HEK293 (cell line): Measurements from ENCODE around the gene COL15A1.

Experiments
- CTCF ChIA-PET: fragments of 350-600 bp; formaldehyde crosslinking; extraction: SDS; loops from one replicate; lab custom pipeline; 2021; ENCODE audit warnings: antibody characterized with exemption; lab: Yijun Ruan, JAX
- POLR2A ChIA-PET: fragments of 300-600 bp; formaldehyde crosslinking; extraction: SDS; loops from one replicate; lab custom pipeline; 2020; ENCODE audit warnings: antibody characterized with exemption, inconsistent platforms; lab: Yijun Ruan, JAX
- H3K27ac ChIP-seq: fragments of 200-500 bp; sonication (Bioruptor generic); 2 replicates; pipeline ENCODE4 v1.5.1; 2014; ENCODE audit warnings: low read depth, low read length, control low read depth, inconsistent platforms; ENCODE audit errors: extremely low read depth
- H3K36me3 ChIP-seq, 2 experiments: fragments of 200-500 bp in 1 of 2; sonication (Bioruptor generic) in 1 of 2; 1 replicate in 1 of 2; 2 replicates in 1 of 2; pipeline ENCODE4 v1.5.1; 2014 to 2017; ENCODE audit warnings: inconsistent platforms in 2 of 2, low read length in 2 of 2; ENCODE audit not compliant: control insufficient read depth in 2 of 2, insufficient read depth in 1 of 2
- H3K4me1 ChIP-seq: fragments of 200-500 bp; sonication (Bioruptor generic); 2 replicates; pipeline ENCODE4 v1.5.1; 2014; ENCODE audit warnings: mild to moderate bottlenecking, low read length, inconsistent platforms; ENCODE audit not compliant: control insufficient read depth, insufficient read depth
- H3K4me3 ChIP-seq: 2 replicates; pipeline ENCODE4 v1.5.1; 2011; ENCODE audit warnings: low read depth, mild to moderate bottlenecking, control low read depth, low read length, moderate library complexity
- H3K9me3 ChIP-seq: fragments of 200-500 bp; sonication (Bioruptor generic); 2 replicates; pipeline ENCODE4 v1.5.1; 2014; ENCODE audit warnings: low read depth, low read length, inconsistent platforms; ENCODE audit not compliant: control insufficient read depth, insufficient read depth
- GFI1B ChIP-seq: fragments of 450-650 bp; formaldehyde crosslinking; IDR thresholded peaks from 2 replicates; pipeline ENCODE4 v1.5.1; 2016; ENCODE audit warnings: missing biosample characterization, missing genetic modification characterization
- HOXD13 ChIP-seq: sonication (generic); formaldehyde crosslinking; IDR thresholded peaks from 2 replicates; pipeline ENCODE4 v1.8.0; 2022; ENCODE audit warnings: missing genetic modification reagents, borderline replicate concordance
- MEIS1 ChIP-seq: sonication (generic); formaldehyde crosslinking; IDR thresholded peaks from 2 replicates; pipeline ENCODE4 v1.8.1; 2022; ENCODE audit warnings: missing genetic modification reagents, mild to moderate bottlenecking, borderline replicate concordance
- TCF7L2 ChIP-seq: IDR thresholded peaks from 2 replicates; pipeline ENCODE4 v1.6.1; 2011; ENCODE audit warnings: low read depth, mild to moderate bottlenecking, inconsistent platforms, low read length, moderate library complexity, borderline replicate concordance
- ZNF121 ChIP-seq: fragments of 450-650 bp; formaldehyde crosslinking; IDR thresholded peaks from 2 replicates; pipeline ENCODE4 v1.5.1; 2016; ENCODE audit warnings: missing biosample characterization, missing genetic modification characterization
- ZNF24 ChIP-seq: fragments of 450-650 bp; formaldehyde crosslinking; IDR thresholded peaks from 2 replicates; pipeline ENCODE4 v1.5.1; 2016; ENCODE audit warnings: missing biosample characterization, missing genetic modification characterization
- ZNF292 ChIP-seq: fragments of 450-650 bp; formaldehyde crosslinking; IDR thresholded peaks from 2 replicates; pipeline ENCODE4 v1.5.1; 2016; ENCODE audit warnings: low read depth, missing biosample characterization, missing genetic modification characterization, borderline replicate concordance
- ZNF426 ChIP-seq: fragments of 450-650 bp; formaldehyde crosslinking; IDR thresholded peaks from 2 replicates; pipeline ENCODE4 v1.5.1; 2017; ENCODE audit warnings: missing biosample characterization, missing genetic modification characterization, mild to moderate bottlenecking, inconsistent platforms, moderate library complexity
- ZNF501 ChIP-seq: fragments of 450-650 bp; formaldehyde crosslinking; IDR thresholded peaks from 2 replicates; pipeline ENCODE4 v1.5.1; 2016; ENCODE audit warnings: missing biosample characterization, missing genetic modification characterization
- ZNF521 ChIP-seq: fragments of 450-650 bp; formaldehyde crosslinking; IDR thresholded peaks from 2 replicates; pipeline ENCODE4 v1.5.1; 2017; ENCODE audit warnings: missing biosample characterization, mild to moderate bottlenecking, missing genetic modification characterization
- ZNF626 ChIP-seq: fragments of 450-650 bp; sonication (Bioruptor Pico); formaldehyde crosslinking; IDR thresholded peaks from 2 replicates; pipeline ENCODE4 v1.5.1; 2018; ENCODE audit warnings: missing biosample characterization, missing genetic modification characterization, inconsistent platforms
- ZNF776 ChIP-seq: fragments of 450-650 bp; formaldehyde crosslinking; IDR thresholded peaks from 2 replicates; pipeline ENCODE4 v1.5.0; 2017; ENCODE audit warnings: missing biosample characterization, missing genetic modification characterization, borderline replicate concordance
- ZXDB ChIP-seq: fragments of 450-650 bp; formaldehyde crosslinking; IDR thresholded peaks from 2 replicates; pipeline ENCODE4 v1.5.1; 2016; ENCODE audit warnings: missing biosample characterization, missing genetic modification characterization
- TF ChIP-seq, protein P1 (sequence below): fragments of 450-650 bp; formaldehyde crosslinking; IDR thresholded peaks from 2 replicates; pipeline ENCODE4 v1.5.1; 2016; ENCODE audit warnings: missing biosample characterization, missing genetic modification characterization
- TF ChIP-seq, protein P2 (sequence below): fragments of 450-650 bp; formaldehyde crosslinking; IDR thresholded peaks from 2 replicates; pipeline ENCODE4 v1.5.1; 2016; ENCODE audit warnings: missing biosample characterization, missing genetic modification characterization
- TF ChIP-seq, protein P3 (sequence below): fragments of 450-650 bp; formaldehyde crosslinking; IDR thresholded peaks from 2 replicates; pipeline ENCODE4 v1.5.1; 2016; ENCODE audit warnings: missing biosample characterization, missing genetic modification characterization
- TF ChIP-seq, protein P4 (sequence below): fragments of 450-650 bp; formaldehyde crosslinking; IDR thresholded peaks from 2 replicates; pipeline ENCODE4 v1.5.1; 2016; ENCODE audit warnings: missing biosample characterization, missing genetic modification characterization, borderline replicate concordance
- TF ChIP-seq, protein P5 (sequence below): fragments of 450-650 bp; formaldehyde crosslinking; IDR thresholded peaks from 2 replicates; pipeline ENCODE4 v1.5.1; 2016; ENCODE audit warnings: missing biosample characterization, missing genetic modification characterization

The COL15A1 gene

DNA sequence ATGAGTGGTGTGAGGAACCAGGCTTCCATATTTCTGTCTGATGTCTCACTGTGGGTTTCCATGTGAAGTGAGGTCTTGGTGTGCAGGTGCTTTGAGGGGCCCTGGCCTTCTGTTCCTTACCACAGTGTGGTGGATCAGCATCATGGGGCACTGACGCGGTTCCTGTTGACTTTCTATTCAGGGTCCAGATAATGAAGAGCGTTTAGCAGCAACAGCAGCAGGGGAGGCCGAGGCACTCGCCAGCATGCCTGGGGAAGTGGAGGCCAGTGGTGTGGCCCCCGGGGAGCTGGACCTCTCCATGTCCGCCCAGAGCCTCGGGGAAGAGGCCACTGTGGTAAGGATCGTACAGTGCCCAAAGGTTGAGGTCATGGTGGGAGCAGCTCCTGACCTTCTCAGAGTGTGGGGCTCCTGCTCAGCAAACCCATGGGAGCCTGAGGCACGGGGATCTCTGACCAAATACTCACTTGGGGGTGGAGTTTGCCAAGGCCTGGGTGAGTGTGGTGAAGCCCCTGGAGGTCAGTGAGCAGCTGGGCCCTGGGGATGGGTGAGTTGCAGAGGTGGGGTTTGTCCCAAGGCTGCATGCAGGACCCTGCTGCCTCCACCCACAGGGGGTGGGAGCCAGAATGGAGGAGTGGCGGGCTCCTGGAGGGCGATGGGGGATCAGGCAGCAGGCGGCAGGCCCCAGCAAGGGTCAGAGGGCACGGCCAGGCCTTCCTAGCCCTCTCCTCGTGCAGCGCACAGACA lies 61.2 kb downstream of the COL15A1 start:
- POLR2A ChIA-PET: no interaction called here
- Histone ChIP-seq H3K4me1 (no peaks in the 10 kb centered on the region), H3K9me3 (no peaks in the 10 kb centered on the region), H3K36me3 (no peaks in the 10 kb centered on the region), H3K27ac (no peak overlapping the region), H3K4me3 (no peak overlapping the region)
- CTCF ChIA-PET: interaction anchor here (0.6 to 1.5 kb wide), 3 partner anchors 30 to 157 kb away, joined by 3 read pairs; no protein-coding TSS in a partner anchor
- TF ChIP-seq, protein P1, sequence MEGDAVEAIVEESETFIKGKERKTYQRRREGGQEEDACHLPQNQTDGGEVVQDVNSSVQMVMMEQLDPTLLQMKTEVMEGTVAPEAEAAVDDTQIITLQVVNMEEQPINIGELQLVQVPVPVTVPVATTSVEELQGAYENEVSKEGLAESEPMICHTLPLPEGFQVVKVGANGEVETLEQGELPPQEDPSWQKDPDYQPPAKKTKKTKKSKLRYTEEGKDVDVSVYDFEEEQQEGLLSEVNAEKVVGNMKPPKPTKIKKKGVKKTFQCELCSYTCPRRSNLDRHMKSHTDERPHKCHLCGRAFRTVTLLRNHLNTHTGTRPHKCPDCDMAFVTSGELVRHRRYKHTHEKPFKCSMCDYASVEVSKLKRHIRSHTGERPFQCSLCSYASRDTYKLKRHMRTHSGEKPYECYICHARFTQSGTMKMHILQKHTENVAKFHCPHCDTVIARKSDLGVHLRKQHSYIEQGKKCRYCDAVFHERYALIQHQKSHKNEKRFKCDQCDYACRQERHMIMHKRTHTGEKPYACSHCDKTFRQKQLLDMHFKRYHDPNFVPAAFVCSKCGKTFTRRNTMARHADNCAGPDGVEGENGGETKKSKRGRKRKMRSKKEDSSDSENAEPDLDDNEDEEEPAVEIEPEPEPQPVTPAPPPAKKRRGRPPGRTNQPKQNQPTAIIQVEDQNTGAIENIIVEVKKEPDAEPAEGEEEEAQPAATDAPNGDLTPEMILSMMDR (tag by site-specific recombination): no peak
- TF ChIP-seq MEIS1 (CRISPR knock-in tag) (no peak), ZNF121 (tag by site-specific recombination) (no peak), ZNF626 (tag by site-specific recombination) (no peak), ZNF776 (no peak), HOXD13 (CRISPR knock-in tag) (no peak), ZNF292 (no peak), ZNF426 (tag by site-specific recombination) (no peak), GFI1B (tag by site-specific recombination) (no peak), ZNF521 (tag by site-specific recombination) (no peak), TCF7L2 (no peak), ZNF24 (tag by site-specific recombination) (no peak), ZNF501 (tag by site-specific recombination) (no peak), ZXDB (tag by site-specific recombination) (no peak)
- TF ChIP-seq, protein P2, sequence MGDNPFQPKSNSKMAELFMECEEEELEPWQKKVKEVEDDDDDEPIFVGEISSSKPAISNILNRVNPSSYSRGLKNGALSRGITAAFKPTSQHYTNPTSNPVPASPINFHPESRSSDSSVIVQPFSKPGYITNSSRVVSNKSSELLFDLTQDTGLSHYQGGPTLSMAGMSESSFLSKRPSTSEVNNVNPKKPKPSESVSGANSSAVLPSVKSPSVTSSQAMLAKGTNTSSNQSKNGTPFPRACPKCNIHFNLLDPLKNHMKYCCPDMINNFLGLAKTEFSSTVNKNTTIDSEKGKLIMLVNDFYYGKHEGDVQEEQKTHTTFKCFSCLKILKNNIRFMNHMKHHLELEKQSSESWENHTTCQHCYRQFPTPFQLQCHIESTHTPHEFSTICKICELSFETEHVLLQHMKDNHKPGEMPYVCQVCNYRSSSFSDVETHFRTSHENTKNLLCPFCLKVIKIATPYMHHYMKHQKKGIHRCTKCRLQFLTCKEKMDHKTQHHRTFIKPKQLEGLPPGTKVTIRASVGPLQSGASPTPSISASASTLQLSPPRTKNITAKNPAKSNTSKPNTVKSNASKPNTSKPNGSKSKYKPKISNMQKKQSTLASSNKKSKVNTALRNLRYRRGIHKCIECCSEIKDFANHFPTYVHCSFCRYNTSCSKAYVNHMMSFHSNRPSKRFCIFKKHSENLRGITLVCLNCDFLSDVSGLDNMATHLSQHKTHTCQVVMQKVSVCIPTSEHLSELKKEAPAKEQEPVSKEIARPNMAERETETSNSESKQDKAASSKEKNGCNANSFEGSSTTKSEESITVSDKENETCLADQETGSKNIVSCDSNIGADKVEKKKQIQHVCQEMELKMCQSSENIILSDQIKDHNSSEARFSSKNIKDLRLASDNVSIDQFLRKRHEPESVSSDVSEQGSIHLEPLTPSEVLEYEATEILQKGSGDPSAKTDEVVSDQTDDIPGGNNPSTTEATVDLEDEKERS (tag by site-specific recombination): no peak
- TF ChIP-seq, protein P3, sequence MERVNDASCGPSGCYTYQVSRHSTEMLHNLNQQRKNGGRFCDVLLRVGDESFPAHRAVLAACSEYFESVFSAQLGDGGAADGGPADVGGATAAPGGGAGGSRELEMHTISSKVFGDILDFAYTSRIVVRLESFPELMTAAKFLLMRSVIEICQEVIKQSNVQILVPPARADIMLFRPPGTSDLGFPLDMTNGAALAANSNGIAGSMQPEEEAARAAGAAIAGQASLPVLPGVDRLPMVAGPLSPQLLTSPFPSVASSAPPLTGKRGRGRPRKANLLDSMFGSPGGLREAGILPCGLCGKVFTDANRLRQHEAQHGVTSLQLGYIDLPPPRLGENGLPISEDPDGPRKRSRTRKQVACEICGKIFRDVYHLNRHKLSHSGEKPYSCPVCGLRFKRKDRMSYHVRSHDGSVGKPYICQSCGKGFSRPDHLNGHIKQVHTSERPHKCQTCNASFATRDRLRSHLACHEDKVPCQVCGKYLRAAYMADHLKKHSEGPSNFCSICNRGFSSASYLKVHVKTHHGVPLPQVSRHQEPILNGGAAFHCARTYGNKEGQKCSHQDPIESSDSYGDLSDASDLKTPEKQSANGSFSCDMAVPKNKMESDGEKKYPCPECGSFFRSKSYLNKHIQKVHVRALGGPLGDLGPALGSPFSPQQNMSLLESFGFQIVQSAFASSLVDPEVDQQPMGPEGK (tag by site-specific recombination): no peak
- TF ChIP-seq, protein P4, sequence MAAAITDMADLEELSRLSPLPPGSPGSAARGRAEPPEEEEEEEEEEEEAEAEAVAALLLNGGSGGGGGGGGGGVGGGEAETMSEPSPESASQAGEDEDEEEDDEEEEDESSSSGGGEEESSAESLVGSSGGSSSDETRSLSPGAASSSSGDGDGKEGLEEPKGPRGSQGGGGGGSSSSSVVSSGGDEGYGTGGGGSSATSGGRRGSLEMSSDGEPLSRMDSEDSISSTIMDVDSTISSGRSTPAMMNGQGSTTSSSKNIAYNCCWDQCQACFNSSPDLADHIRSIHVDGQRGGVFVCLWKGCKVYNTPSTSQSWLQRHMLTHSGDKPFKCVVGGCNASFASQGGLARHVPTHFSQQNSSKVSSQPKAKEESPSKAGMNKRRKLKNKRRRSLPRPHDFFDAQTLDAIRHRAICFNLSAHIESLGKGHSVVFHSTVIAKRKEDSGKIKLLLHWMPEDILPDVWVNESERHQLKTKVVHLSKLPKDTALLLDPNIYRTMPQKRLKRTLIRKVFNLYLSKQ (tag by site-specific recombination): no peak
- TF ChIP-seq, protein P5, sequence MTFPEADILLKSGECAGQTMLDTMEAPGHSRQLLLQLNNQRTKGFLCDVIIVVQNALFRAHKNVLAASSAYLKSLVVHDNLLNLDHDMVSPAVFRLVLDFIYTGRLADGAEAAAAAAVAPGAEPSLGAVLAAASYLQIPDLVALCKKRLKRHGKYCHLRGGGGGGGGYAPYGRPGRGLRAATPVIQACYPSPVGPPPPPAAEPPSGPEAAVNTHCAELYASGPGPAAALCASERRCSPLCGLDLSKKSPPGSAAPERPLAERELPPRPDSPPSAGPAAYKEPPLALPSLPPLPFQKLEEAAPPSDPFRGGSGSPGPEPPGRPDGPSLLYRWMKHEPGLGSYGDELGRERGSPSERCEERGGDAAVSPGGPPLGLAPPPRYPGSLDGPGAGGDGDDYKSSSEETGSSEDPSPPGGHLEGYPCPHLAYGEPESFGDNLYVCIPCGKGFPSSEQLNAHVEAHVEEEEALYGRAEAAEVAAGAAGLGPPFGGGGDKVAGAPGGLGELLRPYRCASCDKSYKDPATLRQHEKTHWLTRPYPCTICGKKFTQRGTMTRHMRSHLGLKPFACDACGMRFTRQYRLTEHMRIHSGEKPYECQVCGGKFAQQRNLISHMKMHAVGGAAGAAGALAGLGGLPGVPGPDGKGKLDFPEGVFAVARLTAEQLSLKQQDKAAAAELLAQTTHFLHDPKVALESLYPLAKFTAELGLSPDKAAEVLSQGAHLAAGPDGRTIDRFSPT (tag by site-specific recombination): no peak
